PC-3 (cell line): Measurements from ENCODE around the gene SCAANT1. TPM values are rescaled to one million over a fixed set of nuclear protein-coding genes. Genes with fewer than 3 reads are reported as not detected.

Experiments used
- ATAC-seq: fragments of 200-7000 bp; cut with Tn5 transposase; 2 replicates; pipeline ENCODE4 v1.9.1; 2020; ENCODE audit warnings: mild to moderate bottlenecking, moderate library complexity
- BruUV-seq: library from RNA; stranded (reverse); fragments of 400-500 nt; replicated peaks from 2 replicates; lab custom pipeline; 2021; lab: Mats Ljungman, UMichigan
- CTCF ChIA-PET: fragments of 300-600 bp; sonication (Branson Sonifier 250); formaldehyde crosslinking; loops from one replicate; lab custom pipeline; 2022; ENCODE audit warnings: antibody characterized with exemption; lab: Charles Lee
- POLR2A ChIA-PET: fragments of 300-600 bp; sonication (Branson Sonifier 250); formaldehyde crosslinking; loops from one replicate; lab custom pipeline; 2022; ENCODE audit warnings: antibody characterized with exemption; ENCODE audit not compliant: unreplicated experiment; lab: Charles Lee
- DNase-seq: peaks from one replicate; pipeline ENCODE4 v3.0.0-alpha.2; 2015
- H2AFZ ChIP-seq: fragments of 300-600 bp; sonication (generic); 2 replicates; pipeline ENCODE4 v1.6.0; 2016; ENCODE audit warnings: antibody characterized with exemption, low read length
- H3F3A ChIP-seq: fragments of 300-600 bp; sonication (generic); one replicate; pipeline ENCODE4 v1.6.0; 2017; ENCODE audit warnings: antibody characterized with exemption, low read length, control low read depth, mild to moderate bottlenecking; ENCODE audit not compliant: unreplicated experiment
- H3K27ac ChIP-seq: fragments of 300-600 bp; sonication (generic); 2 replicates; pipeline ENCODE4 v1.5.1; 2016; ENCODE audit warnings: mild to moderate bottlenecking, low read length
- H3K27me3 ChIP-seq: fragments of 300-600 bp; sonication (generic); 2 replicates; pipeline ENCODE4 v1.6.1; 2016; ENCODE audit warnings: low read length, mixed read lengths
- H3K36me3 ChIP-seq: fragments of 300-600 bp; sonication (generic); 2 replicates; pipeline ENCODE4 v1.6.1; 2016; ENCODE audit warnings: low read depth, mixed run types, low read length, mixed read lengths
- H3K4me1 ChIP-seq: fragments of 300-600 bp; sonication (generic); 2 replicates; pipeline ENCODE4 v1.5.1; 2016; ENCODE audit warnings: low read length; ENCODE audit not compliant: insufficient read depth
- H3K4me2 ChIP-seq: fragments of 300-600 bp; sonication (generic); 2 replicates; pipeline ENCODE4 v1.6.0; 2016; ENCODE audit warnings: low read length
- H3K4me3 ChIP-seq: fragments of 300-600 bp; sonication (generic); 2 replicates; pipeline ENCODE4 v1.5.1; 2016; ENCODE audit warnings: mild to moderate bottlenecking, low read length, mixed read lengths
- H3K79me2 ChIP-seq: fragments of 300-600 bp; sonication (generic); 2 replicates; pipeline ENCODE4 v1.6.1; 2017; ENCODE audit warnings: low read length, mixed read lengths
- H3K9ac ChIP-seq: fragments of 300-600 bp; sonication (generic); 2 replicates; pipeline ENCODE4 v1.6.0; 2016; ENCODE audit warnings: mild to moderate bottlenecking, low read length
- H3K9me2 ChIP-seq: fragments of 300-600 bp; sonication (generic); replicated peaks from 2 replicates; pipeline ENCODE4 v1.6.1; 2016; ENCODE audit warnings: mixed run types, low read length, mixed read lengths
- H3K9me3 ChIP-seq: fragments of 300-600 bp; sonication (generic); 2 replicates; pipeline ENCODE4 v1.6.1; 2016; ENCODE audit warnings: low read length, mixed read lengths
- H4K20me1 ChIP-seq: fragments of 300-600 bp; sonication (generic); 2 replicates; pipeline ENCODE4 v1.6.1; 2016; ENCODE audit warnings: low read length, mixed read lengths
- CTCF ChIP-seq: fragments of 300-600 bp; sonication (generic); conservative IDR thresholded peaks from 2 replicates; pipeline ENCODE4 v1.5.1; 2017; ENCODE audit warnings: antibody characterized with exemption, low read depth, mild to moderate bottlenecking, low read length
- EZH2 ChIP-seq: fragments of 300-600 bp; sonication (generic); IDR thresholded peaks from one replicate; pipeline ENCODE4 v1.6.1; 2017; ENCODE audit warnings: antibody characterized with exemption, mild to moderate bottlenecking, low read length; ENCODE audit not compliant: unreplicated experiment
- EZH2phosphoT487 ChIP-seq: fragments of 300-600 bp; sonication (generic); IDR thresholded peaks from 2 replicates; pipeline ENCODE4 v1.6.1; 2018; ENCODE audit warnings: mild to moderate bottlenecking, antibody characterized with exemption, low read length, borderline replicate concordance
- intact Hi-C: fragments of 100-400 bp; cut with micrococcal nuclease; formaldehyde crosslinking; loops from 2 replicates; pipeline ENCODE4 v1.9.0; 2023
- total RNA-seq: library from RNA; depleted of rRNA; stranded (reverse); fragments of >200 nt; gene quantifications from 2 replicates; pipeline ENCODE4 v1.2.3, GENCODE V29; 2014

The SCAANT1 gene
- total RNA-seq, 1 experiment from 2014 or later: not detected

GRCh38 chr3:63955036-63955650 lies 43.0 kb upstream of the SCAANT1 start:
- Histone ChIP-seq H4K20me1 (no peaks in the 10 kb centered on the region), H3K9ac (no peak overlapping the region), H3K27me3 (no peaks in the 10 kb centered on the region), H3K4me3 (no peak overlapping the region), H3K4me1 (peaks cover 1% of the 10 kb centered on the region; the same call in 1 of the 2 replicates), H3K9me3 (no peaks in the 10 kb centered on the region), H3K36me3 (no peaks in the 10 kb centered on the region), H3K9me2 (no peaks in the 10 kb centered on the region), H3K79me2 (no peaks in the 10 kb centered on the region), H3K4me2 (no peak overlapping the region), H2AFZ (no peak overlapping the region), H3K27ac (no peak overlapping the region), H3F3A (no peaks in the 10 kb centered on the region)
- DNase-seq (no peak), ATAC-seq (no peak)
- no peak for TF ChIP-seq EZH2
- no TSS peak for BruUV-seq
- ChIA-PET POLR2A (no interaction called here), CTCF (no interaction called here)
- intact Hi-C loops: no loop called here

GRCh38 chr3:63954182-63954581 lies 42.0 kb upstream of the SCAANT1 start:
- ChIA-PET CTCF (no interaction called here), POLR2A (no interaction called here)
- no peak for DNase-seq
- Histone ChIP-seq H3K9me2 (no peaks in the 10 kb centered on the region), H3K4me3 (no peak overlapping the region), H3K4me1 (no peaks in the 10 kb centered on the region), H2AFZ (no peak overlapping the region), H3K36me3 (no peaks in the 10 kb centered on the region), H4K20me1 (no peaks in the 10 kb centered on the region), H3K9me3 (no peaks in the 10 kb centered on the region), H3K27me3 (no peaks in the 10 kb centered on the region), H3K4me2 (no peak overlapping the region), H3K79me2 (no peaks in the 10 kb centered on the region), H3K9ac (no peak overlapping the region), H3K27ac (no peak overlapping the region), H3F3A (no peaks in the 10 kb centered on the region)
- no peak for ATAC-seq
- no TSS peak for BruUV-seq
- TF ChIP-seq CTCF: no peak
- TF ChIP-seq EZH2: no peak
- no peak for TF ChIP-seq EZH2phosphoT487
- intact Hi-C loops: no loop called here

- Histone ChIP-seq H3K4me3 (no peak overlapping the region), H4K20me1 (no peaks in the 10 kb centered on the region), H3K9me3 (no peaks in the 10 kb centered on the region), H2AFZ (no peak overlapping the region), H3K4me1 (no peaks in the 10 kb centered on the region), H3F3A (no peaks in the 10 kb centered on the region), H3K27ac (no peak overlapping the region), H3K79me2 (no peaks in the 10 kb centered on the region), H3K4me2 (no peak overlapping the region), H3K36me3 (no peaks in the 10 kb centered on the region), H3K9me2 (no peaks in the 10 kb centered on the region), H3K27me3 (no peaks in the 10 kb centered on the region), H3K9ac (no peak overlapping the region)
- no TSS peak for BruUV-seq
- DNase-seq (no peak), ATAC-seq (no peak)
- POLR2A ChIA-PET: no interaction called here
- TF ChIP-seq CTCF (no peak), EZH2phosphoT487 (no peak), EZH2 (no peak)
- CTCF ChIA-PET: no interaction called here
- intact Hi-C loops: no loop called here
Observed at GRCh38 chr3:63952248-63952594, 40.0 kb upstream of the SCAANT1 start.
